Activated CD4-positive, alpha-beta T cell treated with anti-CD3 and anti-CD28 coated beads, Interleukin-2, amount 50 U/mL, for 24 hours (primary cell): ENCODE measurements around the gene CLCN7.
A peak's percentile ranks its signal among the peaks of the same experiment; 100 is the strongest.

Experiments
- DNase-seq, 2 donors: peaks; one replicate each; pipeline ENCODE4 v3.0.0-alpha.2; 2020; ENCODE audit warnings: low read depth in 1 of 2, low spot score in 1 of 2

CLCN7 gene

GRCh38 chr16:1474796-1475551 lies at the start of gene CLCN7:
TSS of gene CLCN7 (minus strand) at chr16:1475028. CDS start at chr16:1474974, 54 bp downstream.
- DNase-seq = peak; percentile 75 to 86

DNA sequence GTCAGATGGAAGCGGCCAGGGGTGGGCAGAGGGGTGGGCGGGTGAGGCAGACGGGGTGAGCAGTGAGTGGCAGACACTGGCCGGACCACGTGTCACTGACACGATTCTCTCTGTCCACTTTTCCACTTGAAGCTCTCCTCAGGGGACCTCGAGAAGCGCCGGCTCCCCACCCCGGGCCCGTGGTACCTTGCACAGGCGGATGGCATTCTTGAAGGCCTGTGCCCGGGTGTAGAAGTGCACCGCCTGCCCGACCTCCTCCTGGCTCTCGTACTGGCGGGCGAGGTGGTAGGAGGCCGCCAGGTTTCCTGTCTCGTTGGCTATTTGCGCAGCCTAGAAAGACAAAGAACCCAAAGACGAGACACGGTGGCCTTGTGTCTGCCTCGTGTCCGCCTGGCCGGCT lies 49.5 kb upstream of the CLCN7 start:
- no peak for DNase-seq

DNA sequence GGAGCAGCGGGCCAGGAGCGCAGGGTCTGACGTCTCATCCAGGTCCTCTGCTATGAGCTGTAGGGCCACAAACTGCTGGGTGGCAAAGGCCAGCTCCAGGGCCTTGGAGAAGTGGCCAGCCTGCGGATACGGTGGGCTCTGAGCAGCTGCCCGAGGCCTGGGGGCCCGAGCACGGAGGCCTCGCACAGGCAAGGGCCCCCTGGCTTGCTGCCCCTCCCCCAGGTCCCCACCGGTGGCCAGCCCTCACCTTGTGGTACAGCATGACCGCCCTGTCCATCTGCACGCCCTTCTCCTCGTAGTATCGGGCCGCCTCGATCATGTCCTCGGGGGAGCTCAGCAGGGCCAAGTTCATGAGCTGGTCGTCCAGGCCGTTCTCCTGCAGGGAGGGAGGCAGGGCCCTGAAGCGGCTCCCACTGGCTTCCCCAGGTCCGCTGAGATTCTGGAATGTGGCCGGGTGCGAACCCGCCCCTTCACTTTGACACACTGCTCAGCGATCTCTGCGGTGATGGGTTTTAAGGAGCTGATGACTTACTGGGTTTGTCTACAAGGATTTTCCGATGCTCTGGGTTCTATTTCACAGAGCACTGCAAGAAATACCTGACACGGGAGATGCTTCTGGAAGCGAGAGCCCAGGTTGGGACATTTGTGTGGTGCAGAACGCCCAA lies 48.9 kb upstream of the CLCN7 start:
- DNase-seq = no peak

DNA sequence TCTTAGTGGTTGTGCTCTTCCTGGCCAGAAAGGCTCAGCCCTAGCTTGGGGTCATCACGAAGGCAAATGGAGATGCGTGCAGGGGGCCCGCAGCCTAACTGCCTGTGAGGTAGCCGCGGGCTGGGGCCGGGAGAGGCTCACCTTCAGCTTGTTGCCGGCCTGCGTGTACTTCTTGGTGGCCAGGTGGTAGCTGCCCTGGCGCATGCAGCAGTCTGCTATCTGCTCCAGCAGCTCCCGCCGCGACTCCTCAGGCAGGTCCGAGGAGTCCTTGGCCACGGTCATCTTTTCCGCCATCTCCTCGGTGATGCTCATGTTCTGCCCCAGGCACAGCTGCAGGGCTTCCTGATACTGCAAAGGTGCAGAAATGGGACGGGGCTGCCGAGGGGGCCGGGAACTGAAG lies 45.6 kb upstream of the CLCN7 start:
- no peak for DNase-seq

GRCh38 chr16:1519831-1520230 lies 45.0 kb upstream of the CLCN7 start:
- no peak for DNase-seq

DNA sequence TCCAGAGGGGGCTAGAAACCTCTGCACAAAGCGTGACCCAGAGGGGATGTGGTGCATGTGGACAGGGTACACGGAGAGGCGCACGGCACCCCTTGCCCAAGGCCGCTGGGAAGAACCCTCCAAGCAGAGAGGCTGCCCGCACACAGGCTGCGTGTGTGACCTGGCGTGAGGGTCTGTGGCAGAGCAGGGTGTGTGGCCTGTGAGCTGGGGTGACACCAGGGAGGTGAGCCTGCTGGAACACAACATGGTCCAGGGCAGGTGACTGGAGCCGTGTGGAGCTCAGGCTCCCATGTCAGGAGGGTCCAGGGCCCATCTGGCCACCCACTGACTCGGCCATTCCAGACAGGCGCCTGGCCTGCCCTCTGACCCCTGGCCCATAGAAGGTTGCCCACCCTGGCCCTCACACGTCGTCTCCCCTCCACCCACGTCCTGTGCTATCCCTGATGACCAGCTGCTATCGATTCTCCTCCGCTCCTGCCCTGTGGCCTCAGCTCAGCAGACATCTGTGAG lies 43.9 kb upstream of the CLCN7 start:
- no peak for DNase-seq

- no peak for DNase-seq
Observed at GRCh38 chr16:1514507-1514906, 39.7 kb upstream of the CLCN7 start.

GRCh38 chr16:1512774-1513173 lies 37.9 kb upstream of the CLCN7 start:
- DNase-seq = no peak

GRCh38 chr16:1511662-1512569 lies 37.1 kb upstream of the CLCN7 start:
- no peak for DNase-seq

DNA sequence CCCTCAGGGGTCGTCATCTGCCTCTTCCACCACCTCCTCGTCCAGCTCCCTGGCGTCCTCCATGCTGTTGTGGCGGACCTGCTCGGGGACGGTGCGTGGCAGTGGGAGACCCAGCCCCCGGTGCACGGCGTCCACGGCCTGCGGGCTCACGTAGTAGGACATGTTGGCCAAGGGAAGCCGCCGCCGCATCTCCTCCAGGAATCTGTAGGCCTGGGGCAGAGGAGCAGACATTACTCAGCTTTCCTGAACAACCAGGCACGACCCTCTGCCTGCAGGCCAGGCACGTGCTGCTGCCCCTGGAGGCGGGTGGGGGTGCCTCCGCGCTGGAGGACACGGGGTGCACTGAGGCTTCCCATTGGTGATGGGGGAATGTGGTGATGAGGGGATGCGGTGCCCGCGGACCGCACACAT lies 36.1 kb upstream of the CLCN7 start:
- DNase-seq = no peak

DNA sequence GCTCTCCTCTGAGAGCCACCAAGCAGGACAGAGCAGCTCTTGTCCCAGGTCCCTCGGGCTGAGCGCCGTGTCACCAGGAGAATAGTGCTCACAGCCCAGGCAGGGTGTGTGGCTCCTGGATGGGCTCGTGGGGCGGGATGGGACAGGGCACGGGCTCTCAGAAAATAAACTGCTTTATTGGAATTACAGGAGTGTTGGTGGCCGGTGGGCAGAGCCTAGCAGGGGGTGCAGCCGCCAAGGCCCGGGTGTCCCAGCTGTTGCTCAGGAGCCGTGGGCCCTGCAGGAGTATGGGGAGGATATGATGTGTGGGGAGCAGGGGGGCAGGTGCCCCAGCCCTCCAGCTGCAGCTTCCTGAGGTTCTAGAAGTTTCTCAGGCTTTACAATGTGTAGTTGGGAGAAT lies 35.4 kb upstream of the CLCN7 start:
- no peak for DNase-seq

- DNase-seq = no peak
Observed at GRCh38 chr16:1509307-1510221, 34.7 kb upstream of the CLCN7 start.

GRCh38 chr16:1508494-1509187 lies 33.8 kb upstream of the CLCN7 start:
- no peak for DNase-seq

- DNase-seq = no peak
Observed at GRCh38 chr16:1506494-1507213, 31.8 kb upstream of the CLCN7 start.

- no peak for DNase-seq
Observed at GRCh38 chr16:1505912-1506311, 31.1 kb upstream of the CLCN7 start.

- no peak for DNase-seq
Observed at GRCh38 chr16:1505073-1505844, 30.4 kb upstream of the CLCN7 start.

- DNase-seq = no peak
Observed at GRCh38 chr16:1503110-1503955, 28.5 kb upstream of the CLCN7 start.
